ENCODE measurements around the gene OGFOD2.

The OGFOD2 gene

DNA sequence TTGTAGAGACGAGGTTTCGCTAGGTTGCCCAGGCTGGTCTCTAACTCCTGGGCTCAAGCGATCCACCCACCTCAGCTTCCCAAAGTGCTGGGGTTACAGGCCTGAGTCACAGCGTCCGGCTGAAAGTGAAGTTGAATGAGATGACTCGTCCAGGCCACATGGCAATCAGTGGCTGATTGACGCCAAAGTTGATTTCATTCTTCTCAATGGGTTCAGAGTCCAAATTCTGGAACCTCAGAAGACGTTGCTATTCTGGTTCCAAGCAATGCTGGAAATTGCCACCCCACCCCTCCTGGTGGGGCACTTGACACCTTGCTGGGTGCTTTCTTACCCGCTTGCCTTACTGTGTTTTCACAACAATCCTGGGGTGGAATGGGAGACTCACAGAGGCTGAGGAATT is 23.6 kb upstream of the OGFOD2 start:
- in situ Hi-C loops (cut with MboI; ENCODE audit: low sequenced_read_pairs): loop anchor here (10.0 kb wide), 2 partner anchors 97 to 157 kb away; no protein-coding TSS in a partner anchor

- in situ Hi-C loops (cut with MboI; ENCODE audit: low sequenced_read_pairs): loop anchor here (10.0 kb wide), 2 partner anchors 97 to 157 kb away; no protein-coding TSS in a partner anchor
These were observed 22.8 kb upstream of the OGFOD2 start for GRCh38 chr12:122951979-122952892.

GRCh38 chr12:122955156-122955555 is 19.9 kb upstream of the OGFOD2 start:
- in situ Hi-C loops (cut with MboI; ENCODE audit: low sequenced_read_pairs): loop anchor here (10.0 kb wide), 2 partner anchors 100 to 160 kb away; no protein-coding TSS in a partner anchor

- in situ Hi-C loops (cut with MboI; ENCODE audit: low sequenced_read_pairs): loop anchor here (10.0 kb wide), 2 partner anchors 101 to 161 kb away; no protein-coding TSS in a partner anchor
These were observed 19.0 kb upstream of the OGFOD2 start for GRCh38 chr12:122956035-122956434.

GRCh38 chr12:122958198-122958888 is 16.7 kb upstream of the OGFOD2 start:
- in situ Hi-C loops (cut with MboI; ENCODE audit: low sequenced_read_pairs): loop anchor here (10.0 kb wide), 2 partner anchors 104 to 164 kb away; no protein-coding TSS in a partner anchor

DNA sequence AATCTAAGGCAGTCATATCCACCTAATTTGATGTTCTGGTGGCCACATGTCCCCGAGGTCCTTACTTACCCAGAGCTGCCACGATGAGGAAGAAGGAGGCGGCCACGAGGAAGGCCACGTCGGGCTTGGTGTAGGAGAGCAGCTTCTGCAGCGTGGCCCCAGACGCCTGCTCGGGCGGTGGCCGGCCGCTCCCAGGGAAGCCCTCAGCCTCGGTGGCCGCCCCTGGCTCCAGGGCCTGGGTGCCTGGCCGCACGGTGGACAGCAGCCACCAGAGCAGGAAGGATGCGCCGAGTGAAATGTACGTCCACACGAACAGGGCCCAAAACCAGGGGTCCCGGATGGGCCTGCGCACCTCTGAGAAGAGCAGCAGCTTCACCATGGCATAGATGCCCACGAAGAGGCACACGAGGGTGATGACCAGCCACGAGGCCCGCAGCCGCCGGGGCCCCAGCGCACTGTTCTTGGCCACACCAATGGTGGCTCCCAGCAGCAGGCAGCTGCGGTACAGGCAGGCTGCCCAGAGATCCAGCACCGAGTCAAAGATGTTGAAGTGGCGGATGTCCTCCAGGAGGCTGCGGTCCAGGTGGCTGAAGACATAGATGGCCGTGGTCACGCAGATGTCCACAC is 15.4 kb upstream of the OGFOD2 start:
- in situ Hi-C loops (cut with MboI; ENCODE audit: low sequenced_read_pairs): loop anchor here (10.0 kb wide), 2 partner anchors 105 to 165 kb away; no protein-coding TSS in a partner anchor

GRCh38 chr12:122960193-122960569 is 14.9 kb upstream of the OGFOD2 start:
- in situ Hi-C loops (cut with MboI; ENCODE audit: low sequenced_read_pairs): no loop called here

- in situ Hi-C loops (cut with MboI; ENCODE audit: low sequenced_read_pairs): no loop called here
These were observed 13.3 kb upstream of the OGFOD2 start for GRCh38 chr12:122961531-122962329.

DNA sequence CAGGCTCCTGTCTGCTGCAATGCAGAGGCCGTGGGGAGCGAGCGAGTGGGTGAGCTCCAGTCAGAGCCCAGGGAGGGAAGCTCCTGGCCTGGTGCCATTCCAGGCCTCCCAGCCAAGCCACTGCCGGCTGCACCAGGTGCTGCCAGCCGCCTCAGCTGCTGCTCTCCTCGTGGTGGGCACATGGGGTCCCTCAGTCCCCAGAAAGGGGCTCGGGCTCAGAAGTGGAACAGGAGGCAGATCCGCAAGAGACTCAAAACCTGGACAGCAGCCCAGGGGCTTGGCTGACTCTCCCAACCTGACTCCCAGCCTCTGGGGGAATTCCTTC is 11.1 kb upstream of the OGFOD2 start:
- in situ Hi-C loops (cut with MboI; ENCODE audit: low sequenced_read_pairs): no loop called here

GRCh38 chr12:122964439-122965257 is 10.4 kb upstream of the OGFOD2 start:
- in situ Hi-C loops (cut with MboI; ENCODE audit: low sequenced_read_pairs): no loop called here

- in situ Hi-C loops (cut with MboI; ENCODE audit: low sequenced_read_pairs): no loop called here
These were observed 9.7 kb upstream of the OGFOD2 start for GRCh38 chr12:122965321-122965751.

DNA sequence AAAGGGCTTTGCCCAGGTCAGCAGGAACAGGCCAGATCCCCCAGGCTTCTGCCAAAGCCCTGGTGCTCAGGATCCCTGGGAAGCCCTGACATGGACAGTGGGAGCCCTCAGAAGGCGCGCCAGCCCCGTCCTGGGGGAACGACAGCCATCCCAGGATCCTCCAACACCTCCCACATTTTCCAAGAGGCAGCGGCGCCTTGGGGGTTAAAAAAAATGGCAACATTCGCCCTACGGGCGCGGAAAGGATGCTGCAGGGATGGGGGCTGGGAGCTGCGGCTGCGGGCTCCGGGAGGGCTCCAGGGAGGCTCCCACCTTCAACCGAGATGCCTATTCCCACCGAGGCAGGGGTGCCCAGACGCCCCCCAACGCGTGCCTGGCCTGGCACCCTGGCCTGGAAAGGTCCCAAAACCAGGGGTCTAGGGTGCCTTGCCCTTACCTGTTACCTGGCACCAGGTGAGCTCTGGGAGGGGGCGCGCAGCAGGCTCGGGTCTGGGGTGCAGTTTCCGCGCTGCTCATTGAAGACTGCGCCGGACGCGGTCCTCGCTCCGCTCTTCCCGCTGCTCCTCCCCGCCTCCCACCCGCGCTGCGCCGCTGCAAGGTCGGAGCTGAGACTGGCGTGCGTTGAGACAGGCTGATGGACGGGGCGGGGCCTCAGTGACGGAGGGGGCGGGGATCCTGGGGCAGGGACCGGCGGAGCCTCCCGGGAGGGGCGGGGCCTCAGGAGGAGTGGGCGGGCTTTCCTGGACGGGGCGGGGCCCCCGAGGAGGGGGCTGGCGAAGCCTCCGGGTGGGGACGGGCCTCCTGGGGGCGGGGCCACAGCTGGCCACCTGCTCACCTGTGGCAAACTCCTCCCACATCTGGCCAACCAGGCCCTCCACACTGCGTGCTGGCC is 8.9 kb upstream of the OGFOD2 start, which contains the start of gene ABCB9:
Gene ABCB9, minus strand, starts transcription at position 613 of the 892 bp plus-strand sequence. CDS start 6,228 bp downstream, outside the sequence.
- in situ Hi-C loops (cut with MboI; ENCODE audit: low sequenced_read_pairs): no loop called here

- in situ Hi-C loops (cut with MboI; ENCODE audit: low sequenced_read_pairs): no loop called here
These were observed 8.1 kb upstream of the OGFOD2 start for GRCh38 chr12:122966743-122967550.

GRCh38 chr12:122968104-122968503 is 6.9 kb upstream of the OGFOD2 start:
- in situ Hi-C loops (cut with MboI; ENCODE audit: low sequenced_read_pairs): no loop called here

DNA sequence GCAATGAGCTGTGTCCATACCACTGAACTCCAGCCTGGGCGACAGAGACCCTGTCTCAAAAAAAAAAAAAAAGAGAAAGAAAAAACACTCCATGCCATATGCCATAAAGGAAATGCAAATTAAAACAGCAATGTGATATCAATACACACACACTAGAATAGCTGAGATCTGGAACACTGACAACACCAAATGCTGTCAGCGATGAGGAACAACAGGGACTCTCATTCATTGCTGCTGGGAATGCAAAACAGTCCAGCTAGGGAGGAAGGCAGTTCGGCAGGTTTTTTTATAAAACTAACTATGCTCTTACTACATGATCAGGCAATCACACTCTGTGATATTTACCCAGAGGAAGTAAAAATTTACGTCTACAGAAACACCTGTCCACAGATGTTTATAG is 5.4 kb upstream of the OGFOD2 start:
- in situ Hi-C loops (cut with MboI; ENCODE audit: low sequenced_read_pairs): no loop called here

DNA sequence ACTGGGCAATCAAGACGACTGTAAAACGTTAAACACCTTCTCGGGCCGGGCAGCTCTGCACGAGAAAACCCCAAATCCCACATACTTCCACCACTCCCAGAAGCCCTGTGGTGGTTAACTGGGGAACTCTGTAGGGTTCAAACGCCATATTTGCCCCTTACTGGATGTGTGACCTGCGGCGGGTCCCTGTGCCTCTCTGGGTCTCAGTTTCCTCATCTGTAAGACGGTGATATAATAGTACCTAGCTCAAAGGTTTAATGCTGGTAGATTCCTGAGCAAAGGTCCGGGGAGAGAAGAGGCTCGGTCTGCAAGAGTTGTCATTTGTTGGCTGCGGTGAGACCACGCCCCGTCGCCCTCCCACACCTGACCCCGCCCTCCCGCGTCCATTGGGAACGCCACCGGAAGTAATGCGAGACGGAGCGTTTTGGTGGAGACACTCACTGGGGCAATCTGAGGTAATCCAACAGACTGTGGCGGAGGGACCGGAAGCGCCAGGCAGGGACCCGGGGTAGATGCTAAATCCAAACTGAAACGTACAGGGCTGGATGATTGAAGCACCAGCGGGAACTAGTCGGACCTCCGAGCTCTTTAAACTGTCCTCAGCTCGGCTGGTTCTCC is 661 bp upstream of the OGFOD2 start:
- in situ Hi-C loops (cut with MboI; ENCODE audit: low sequenced_read_pairs): no loop called here

Measured in HL-60/S4 (cell line).